Mucosa of stomach (tissue), 1 donor: ENCODE results near the gene STPG3.
A peak's percentile ranks its signal among the peaks of the same experiment; 100 is the strongest.

Experiments
- H3K27me3 ChIP-seq: one replicate; pipeline ENCODE4 v1.7.0; 2013; ENCODE audit warnings: mild to moderate bottlenecking, low read length; ENCODE audit not compliant: control insufficient read depth, insufficient read depth
- H3K36me3 ChIP-seq: one replicate; pipeline ENCODE4 v1.7.0; 2013; ENCODE audit warnings: low read length; ENCODE audit not compliant: control insufficient read depth, insufficient read depth
- H3K4me1 ChIP-seq: one replicate; pipeline ENCODE4 v1.7.0; 2013; ENCODE audit warnings: mild to moderate bottlenecking, low read length; ENCODE audit not compliant: control insufficient read depth, insufficient read depth
- H3K4me3 ChIP-seq: one replicate; pipeline ENCODE4 v1.7.0; 2013; ENCODE audit warnings: low read length
- H3K9ac ChIP-seq: one replicate; pipeline ENCODE4 v1.7.0; 2013; ENCODE audit warnings: mild to moderate bottlenecking, low read length, moderate library complexity
- H3K9me3 ChIP-seq: one replicate; pipeline ENCODE4 v1.7.0; 2013; ENCODE audit warnings: mild to moderate bottlenecking, low read length, moderate library complexity; ENCODE audit not compliant: control insufficient read depth
- donor health status: Pancreatic carcinoma.

Gene STPG3

DNA sequence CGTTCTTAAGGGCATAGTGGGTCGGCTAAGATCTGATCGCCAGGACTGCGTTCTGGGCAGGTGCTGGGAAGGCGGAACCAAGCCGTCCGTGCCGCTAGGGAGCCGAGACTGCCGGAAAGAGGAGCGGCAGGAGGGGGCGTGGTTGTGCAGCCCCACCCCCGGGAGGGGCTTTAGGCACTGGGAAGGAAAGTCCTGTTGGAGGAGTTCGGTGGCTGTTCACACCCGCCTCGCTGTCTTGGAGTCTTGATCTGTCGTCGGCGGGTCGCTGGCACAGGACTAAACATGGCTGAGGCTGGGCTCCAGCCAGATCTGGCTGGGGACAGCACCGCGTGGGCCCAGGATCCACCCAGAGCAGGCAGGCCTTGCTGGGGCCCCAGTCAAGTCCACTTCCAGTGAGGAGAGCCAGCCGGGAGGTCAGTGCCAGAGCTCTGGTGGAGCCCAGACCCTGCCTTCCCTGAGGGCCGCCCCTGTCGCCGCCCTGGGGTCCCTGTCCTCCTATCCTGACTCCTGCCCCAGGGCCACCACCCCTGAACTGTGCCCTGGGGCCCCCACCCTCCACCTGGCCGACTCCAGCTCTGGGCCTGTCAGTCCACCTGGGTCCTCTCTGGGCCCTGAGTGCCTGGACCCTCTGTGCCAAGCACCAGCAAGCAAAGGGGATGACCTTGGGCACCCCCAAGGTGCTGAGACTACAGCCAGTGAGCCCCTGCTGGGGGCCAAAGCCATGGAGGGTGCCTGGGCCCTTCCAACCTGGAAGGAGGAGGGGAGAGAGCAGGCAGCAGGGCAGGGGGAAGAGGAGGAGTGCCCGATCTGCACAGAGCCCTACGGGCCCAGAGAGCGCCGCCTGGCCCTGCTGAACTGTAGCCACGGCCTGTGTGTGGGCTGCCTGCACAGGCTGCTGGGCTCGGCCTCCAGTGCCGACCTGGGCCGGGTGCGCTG lies 33.5 kb upstream of the STPG3 start:
- H3K27me3 ChIP-seq: no peaks in the 10 kb centered on the region
- H3K4me3 ChIP-seq: peak overlapping the region; percentile 66
- H3K36me3 ChIP-seq: no peaks in the 10 kb centered on the region
- peak overlapping the region; percentile 79 for H3K9ac ChIP-seq
- H3K9me3 ChIP-seq: no peaks in the 10 kb centered on the region
- peaks cover 30% of the 10 kb centered on the region for H3K4me1 ChIP-seq

DNA sequence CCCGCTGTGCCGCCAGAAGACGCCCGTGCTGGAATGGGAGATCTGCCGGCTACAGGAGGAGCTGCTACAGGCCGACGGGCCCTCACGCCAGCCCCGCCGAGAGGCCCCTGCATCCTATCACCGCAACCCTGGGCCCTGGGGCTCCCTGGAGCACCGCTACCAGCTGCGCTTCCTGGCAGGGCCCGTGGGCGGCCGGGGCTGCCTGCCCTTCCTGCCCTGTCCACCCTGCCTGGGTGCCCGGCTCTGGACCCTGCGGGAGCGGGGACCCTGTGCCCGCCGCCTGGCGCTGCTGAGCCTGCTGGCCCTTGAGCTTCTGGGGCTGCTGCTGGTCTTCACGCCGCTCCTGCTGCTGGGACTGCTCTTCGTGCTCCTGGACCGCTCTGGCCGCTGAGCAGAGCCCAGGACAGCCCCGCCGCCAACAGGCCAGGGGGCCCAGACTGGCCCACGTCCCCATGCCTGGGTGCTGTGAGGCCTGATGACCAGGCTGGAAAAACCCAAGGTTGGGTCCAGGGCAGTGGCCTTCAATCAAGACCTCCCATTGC lies 32.8 kb upstream of the STPG3 start:
- H3K4me1 ChIP-seq: peaks cover 36% of the 10 kb centered on the region
- peak overlapping the region; percentile 71 for H3K4me3 ChIP-seq

DNA sequence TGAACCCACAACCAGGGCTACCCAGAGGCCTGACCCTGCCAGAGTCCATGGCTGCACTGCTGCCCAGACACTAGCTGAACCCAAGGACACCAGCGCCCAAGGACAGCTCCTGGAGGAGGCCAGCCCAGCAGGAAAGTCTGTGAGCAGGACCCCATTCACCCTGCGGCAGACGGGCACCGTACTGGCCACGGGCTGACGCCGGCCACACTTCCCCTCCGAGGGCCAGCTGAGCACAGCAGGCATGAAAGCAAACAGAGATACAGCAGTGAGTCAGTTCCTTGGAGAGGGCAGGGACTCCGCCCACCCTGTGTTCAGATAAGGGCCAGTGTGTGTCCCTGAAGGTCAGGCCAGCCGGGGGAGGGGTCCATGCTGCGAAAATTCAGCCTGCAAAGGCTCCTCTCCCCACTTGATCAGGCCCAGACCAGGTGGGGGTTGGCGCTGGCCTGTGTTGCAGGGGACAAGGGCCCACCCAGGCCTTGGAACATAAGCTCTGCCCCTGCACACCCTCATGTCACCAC lies 32.3 kb upstream of the STPG3 start:
- peak overlapping the region; percentile 79 for H3K9ac ChIP-seq
- no peaks in the 10 kb centered on the region for H3K36me3 ChIP-seq
- H3K27me3 ChIP-seq: no peaks in the 10 kb centered on the region
- peak overlapping the region; percentile 71 for H3K4me3 ChIP-seq
- H3K4me1 ChIP-seq: peaks cover 37% of the 10 kb centered on the region
- no peaks in the 10 kb centered on the region for H3K9me3 ChIP-seq

More for the DNA sequence above, 32.8 kb upstream of the STPG3 start:
- Histone ChIP-seq H3K36me3 (no peaks in the 10 kb centered on the region), H3K9ac (peak overlapping the region; percentile 79), H3K27me3 (no peaks in the 10 kb centered on the region), H3K9me3 (no peaks in the 10 kb centered on the region)

DNA sequence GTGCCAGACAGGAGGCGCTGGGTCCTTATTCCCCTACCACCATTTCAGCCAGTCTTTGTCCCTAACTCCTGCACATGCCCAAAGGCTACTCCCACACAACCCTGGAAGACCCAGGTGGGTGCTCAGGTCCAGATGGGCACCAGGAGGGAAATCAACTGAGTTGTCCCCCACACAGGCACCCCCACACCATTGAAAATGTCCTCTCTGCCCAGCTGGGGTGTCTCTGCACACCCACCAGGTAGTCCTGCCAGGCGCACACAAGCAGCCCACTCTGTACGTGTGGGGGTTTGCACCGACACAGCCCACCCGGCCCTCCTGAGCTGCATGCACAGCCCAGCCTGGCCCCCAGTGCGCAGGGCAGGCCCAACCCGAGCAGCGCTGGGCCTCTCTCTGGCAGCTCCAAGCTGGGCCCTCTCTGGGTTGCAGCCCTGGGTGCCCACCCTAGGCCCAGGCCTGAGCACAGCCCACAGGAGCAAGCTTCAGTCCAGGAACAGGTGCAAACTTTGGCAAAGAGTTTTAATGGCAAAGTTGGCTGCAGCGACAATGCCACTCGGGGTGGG lies 31.2 kb upstream of the STPG3 start:
- H3K9ac ChIP-seq: no peak overlapping the region
- H3K36me3 ChIP-seq: no peaks in the 10 kb centered on the region
- no peaks in the 10 kb centered on the region for H3K27me3 ChIP-seq
- H3K9me3 ChIP-seq: no peaks in the 10 kb centered on the region
- peaks cover 46% of the 10 kb centered on the region for H3K4me1 ChIP-seq
- no peak overlapping the region for H3K4me3 ChIP-seq

DNA sequence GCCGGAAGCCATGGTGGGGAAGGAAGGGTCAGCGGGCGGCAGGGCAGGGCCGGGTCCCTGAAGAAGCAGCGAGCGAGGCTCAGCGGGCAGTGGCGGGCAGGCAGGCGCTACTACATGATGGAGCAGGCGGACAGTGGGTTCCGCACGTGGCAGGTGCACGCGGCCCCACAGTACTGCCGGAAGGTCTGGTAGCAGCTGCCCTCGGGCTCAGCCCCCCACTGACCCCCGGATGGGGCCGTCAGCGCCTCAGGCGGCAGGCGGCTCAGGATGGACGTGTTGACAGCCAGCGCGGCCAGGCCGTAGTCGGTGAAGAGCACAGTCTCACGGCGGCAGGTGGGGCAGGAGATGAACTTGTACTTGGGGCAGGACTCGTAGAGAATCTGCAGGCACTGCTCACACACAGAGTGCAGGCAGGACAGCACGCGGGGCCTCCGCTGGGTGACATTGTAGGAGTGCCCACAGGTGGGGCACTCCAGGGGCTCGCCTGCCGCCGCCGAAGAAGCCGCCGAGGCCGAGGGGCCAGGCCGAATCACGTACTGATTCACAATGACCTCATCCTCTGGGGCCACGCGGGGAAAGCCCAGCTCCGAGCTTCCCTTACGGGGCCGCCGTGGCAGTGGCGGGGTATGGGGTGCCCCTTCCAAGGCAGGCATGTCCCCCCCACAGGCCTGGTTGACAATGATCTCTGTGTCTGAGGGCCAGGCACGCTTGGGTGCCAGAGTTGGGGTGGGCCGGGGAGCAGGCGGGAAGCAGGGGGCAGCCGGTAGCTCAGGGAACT lies 30.6 kb upstream of the STPG3 start:
- Histone ChIP-seq H3K9ac (no peak overlapping the region), H3K27me3 (no peaks in the 10 kb centered on the region), H3K4me3 (no peak overlapping the region), H3K4me1 (peaks cover 53% of the 10 kb centered on the region), H3K9me3 (no peaks in the 10 kb centered on the region), H3K36me3 (no peaks in the 10 kb centered on the region)

DNA sequence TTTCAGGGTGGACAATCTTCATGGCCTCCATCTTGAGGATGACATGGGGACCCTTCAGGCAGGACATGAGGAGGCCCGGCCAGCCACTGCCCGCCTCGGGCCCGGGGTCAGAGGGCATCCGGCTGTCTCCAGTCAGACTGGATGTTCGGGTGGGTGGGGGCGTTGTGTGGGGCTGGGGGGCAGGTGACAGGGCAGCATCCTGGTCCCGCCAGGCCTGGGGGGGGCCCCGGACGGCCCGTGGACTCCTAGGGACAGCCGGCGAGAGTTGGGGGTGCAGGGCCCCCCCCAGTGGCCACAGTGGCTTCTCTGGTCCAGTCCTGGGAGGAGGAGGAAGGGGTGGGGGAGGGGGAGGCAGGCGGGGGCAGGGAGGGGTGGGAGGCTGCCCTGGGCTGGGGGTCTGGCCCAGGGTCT lies 30.0 kb upstream of the STPG3 start:
- Histone ChIP-seq H3K9me3 (no peaks in the 10 kb centered on the region), H3K9ac (no peak overlapping the region), H3K4me1 (peaks cover 58% of the 10 kb centered on the region), H3K36me3 (no peaks in the 10 kb centered on the region), H3K4me3 (no peak overlapping the region), H3K27me3 (no peaks in the 10 kb centered on the region)

DNA sequence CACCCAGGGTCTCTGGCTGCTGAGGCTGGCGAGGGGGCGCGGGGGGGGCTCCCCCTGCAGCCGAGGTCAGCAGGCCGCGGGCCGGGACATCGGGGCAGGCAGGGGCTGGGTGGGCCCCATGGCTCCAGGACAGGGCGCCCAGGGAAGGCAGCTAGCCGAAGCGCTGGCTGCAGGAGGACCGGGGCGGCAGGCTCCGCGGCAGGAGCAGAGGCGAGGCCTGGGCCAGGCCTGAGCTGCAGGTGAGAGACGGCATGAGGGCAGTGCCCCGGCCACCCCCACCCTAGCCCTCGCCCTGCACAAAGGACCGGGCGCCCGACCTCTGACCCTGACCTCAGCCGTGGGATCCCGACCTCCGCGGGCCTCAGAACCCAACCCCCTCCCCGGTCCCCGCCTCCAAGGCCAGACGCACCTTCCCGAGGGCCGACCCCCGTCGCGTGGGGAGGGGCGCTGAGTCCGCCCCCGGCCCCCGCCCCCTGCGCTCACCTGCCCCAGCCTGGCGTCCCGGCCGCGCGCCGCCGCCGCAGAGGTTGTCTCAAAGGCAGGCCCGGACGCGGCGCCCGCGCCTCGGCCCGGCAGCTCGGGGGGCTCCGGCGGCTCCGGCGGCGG lies 29.5 kb upstream of the STPG3 start:
- no peak overlapping the region for H3K9ac ChIP-seq
- H3K36me3 ChIP-seq: no peaks in the 10 kb centered on the region
- no peaks in the 10 kb centered on the region for H3K9me3 ChIP-seq
- peaks cover 62% of the 10 kb centered on the region for H3K4me1 ChIP-seq
- no peak overlapping the region for H3K4me3 ChIP-seq
- H3K27me3 ChIP-seq: no peaks in the 10 kb centered on the region

DNA sequence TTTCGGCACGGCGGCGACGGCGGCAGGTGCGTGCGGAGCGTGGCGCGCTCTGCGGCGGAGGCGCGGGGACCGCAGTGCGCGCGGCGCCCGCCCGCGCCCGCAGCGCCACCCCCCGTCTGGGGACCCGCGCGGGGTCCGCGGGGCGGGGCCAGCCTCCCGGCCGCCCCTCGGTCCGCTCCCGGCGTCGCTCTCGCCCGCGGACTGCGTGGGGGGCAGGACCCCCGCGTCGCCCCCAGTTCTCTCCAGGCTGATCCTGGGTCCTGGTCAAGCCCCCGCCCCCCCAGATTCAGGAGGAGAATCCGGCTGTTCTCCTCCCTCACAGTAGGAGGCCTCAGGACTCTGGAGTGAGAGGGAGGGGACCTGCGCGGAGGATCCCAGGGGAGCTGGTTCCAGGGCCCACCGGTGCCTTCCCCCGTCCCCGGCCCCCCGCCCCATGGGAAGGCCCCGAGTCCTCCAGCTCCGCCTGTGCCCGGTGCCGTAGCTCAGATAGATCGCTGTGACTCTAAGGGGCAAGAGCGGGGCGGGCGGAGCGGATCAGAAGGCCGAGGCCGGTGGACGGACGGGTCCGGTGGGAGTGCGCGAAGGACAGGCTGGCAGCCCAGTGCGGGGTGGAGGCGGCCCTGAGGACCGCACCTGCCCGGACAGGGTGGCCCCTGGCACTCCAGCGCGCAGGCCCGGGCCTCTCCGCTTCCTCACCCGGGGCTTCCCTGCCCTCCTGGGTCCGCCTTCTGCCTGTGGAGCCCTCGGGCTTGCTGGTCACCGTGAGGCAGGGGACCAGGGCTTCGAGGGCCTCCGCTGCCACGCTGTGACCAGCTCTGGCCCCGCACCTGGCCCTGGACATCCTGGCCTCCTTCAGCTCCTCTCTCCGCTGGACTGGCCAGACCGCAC lies 28.7 kb upstream of the STPG3 start, which contains the start of gene RNF208:
TSS of gene RNF208 (minus strand) at position 51 of the 888 bp plus-strand sequence. CDS start 1,028 bp downstream, outside the sequence.
- Histone ChIP-seq H3K4me1 (peaks cover 65% of the 10 kb centered on the region), H3K4me3 (peak within 1 kb of the TSS; percentile 56), H3K9ac (peak within 1 kb of the TSS; percentile 49), H3K9me3 (no peaks in the 10 kb centered on the region), H3K36me3 (no peaks in the 10 kb centered on the region), H3K27me3 (no peaks in the 10 kb centered on the region)

DNA sequence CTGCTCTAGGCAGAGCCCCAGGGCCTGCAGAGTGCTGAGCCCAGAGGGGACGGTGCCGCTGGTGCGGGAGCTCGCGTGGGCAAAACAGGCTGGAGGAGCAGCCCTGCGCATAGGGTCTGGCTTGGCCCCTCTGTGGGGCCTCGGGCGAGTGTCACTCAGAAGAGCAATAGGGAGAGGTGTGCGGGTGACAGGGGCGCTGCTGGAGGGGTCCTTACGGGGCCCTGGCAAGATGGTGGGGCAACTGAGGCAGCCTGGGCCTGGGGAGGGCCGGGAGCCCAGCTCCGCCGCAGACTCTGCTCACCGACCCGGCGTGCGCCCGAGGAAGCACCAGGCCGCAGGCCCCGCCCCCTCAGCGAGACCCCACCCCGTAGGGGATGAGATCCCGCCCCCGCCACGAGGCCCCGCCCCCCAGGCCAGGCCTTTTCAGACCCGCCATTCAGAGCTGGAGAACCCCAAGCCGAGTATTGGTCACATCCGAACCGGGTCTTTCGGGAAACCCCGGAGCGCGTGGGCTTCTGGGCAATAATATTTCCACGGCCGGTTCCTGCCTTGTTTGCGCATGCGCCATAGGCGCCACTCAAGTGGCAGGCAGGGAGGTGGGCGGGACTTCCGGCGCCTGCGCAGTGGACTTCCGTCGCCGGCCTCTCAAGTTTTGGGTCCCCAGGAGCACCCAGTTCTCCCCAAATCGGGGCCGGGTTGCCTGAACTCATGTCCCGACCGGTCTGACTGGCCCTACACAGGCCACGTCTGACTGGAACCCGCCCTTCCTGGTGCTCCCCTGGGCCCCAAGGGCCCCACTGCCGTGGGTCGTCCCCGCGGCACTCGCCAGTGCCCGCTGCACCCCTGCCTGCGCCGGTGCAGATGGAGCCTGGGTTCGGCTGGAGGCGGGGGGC lies 27.8 kb upstream of the STPG3 start:
- peak overlapping the region; percentile 88 for H3K9ac ChIP-seq
- H3K4me3 ChIP-seq: peak overlapping the region; percentile 80
- no peaks in the 10 kb centered on the region for H3K27me3 ChIP-seq
- H3K9me3 ChIP-seq: no peaks in the 10 kb centered on the region
- H3K36me3 ChIP-seq: no peaks in the 10 kb centered on the region
- peaks cover 70% of the 10 kb centered on the region for H3K4me1 ChIP-seq
